GM11168 (cell line): Measurements from ENCODE around the gene CCDC190.
"Not testable (repeated sequence)": the region's sequence is repeated elsewhere in the genome, so short reads cannot be mapped to it uniquely, and the experiment has no call there.

ENCODE experiments used
- in situ Hi-C: fragments of 300-500 bp; cut with MboI; formaldehyde crosslinking; loops from one replicate; pipeline ENCODE4 v1.12.0; 2022; ENCODE audit warnings: low sequenced_read_pairs; ENCODE audit not compliant: unreplicated experiment

The CCDC190 gene

GRCh38 chr1:162861101-162861500 lies at the start of gene CCDC190:
Gene CCDC190, minus strand, starts transcription at chr1:162861175. Its CDS starts 1,529 bp downstream, at chr1:162859646.
- in situ Hi-C loops, result no loop called here

GRCh38 chr1:162910161-162910560 lies 49.2 kb upstream of the CCDC190 start:
- in situ Hi-C loops, result no loop called here

GRCh38 chr1:162908780-162909179 lies 47.8 kb upstream of the CCDC190 start:
- in situ Hi-C loops, result no loop called here

GRCh38 chr1:162908236-162908635 lies 47.3 kb upstream of the CCDC190 start:
- in situ Hi-C loops, result no loop called here

- in situ Hi-C loops, result no loop called here
Measured at GRCh38 chr1:162906485-162906884, 45.5 kb upstream of the CCDC190 start.

GRCh38 chr1:162905174-162906158 lies 44.5 kb upstream of the CCDC190 start:
- in situ Hi-C loops, result no loop called here

- in situ Hi-C loops, result no loop called here
Measured at GRCh38 chr1:162904579-162904978, 43.6 kb upstream of the CCDC190 start.

- in situ Hi-C loops, result no loop called here
Measured at GRCh38 chr1:162904023-162904422, 43.0 kb upstream of the CCDC190 start.

GRCh38 chr1:162903246-162903645 lies 42.3 kb upstream of the CCDC190 start:
- in situ Hi-C loops, result no loop called here

GRCh38 chr1:162902416-162902815 lies 41.4 kb upstream of the CCDC190 start:
- in situ Hi-C loops, result no loop called here

- in situ Hi-C loops, result no loop called here
Measured at GRCh38 chr1:162901243-162901642, 40.3 kb upstream of the CCDC190 start.

- in situ Hi-C loops, result no loop called here
Measured at GRCh38 chr1:162899422-162900146, 38.6 kb upstream of the CCDC190 start.

- in situ Hi-C loops, result no loop called here
Measured at GRCh38 chr1:162893612-162893908, 32.6 kb upstream of the CCDC190 start.

- in situ Hi-C loops, result no loop called here
Measured at GRCh38 chr1:162892906-162893611, 32.1 kb upstream of the CCDC190 start.

GRCh38 chr1:162889989-162890388 lies 29.0 kb upstream of the CCDC190 start:
- in situ Hi-C loops, result no loop called here

GRCh38 chr1:162886705-162887104 lies 25.7 kb upstream of the CCDC190 start:
- in situ Hi-C loops, result no loop called here

GRCh38 chr1:162885265-162885664 lies 24.3 kb upstream of the CCDC190 start:
- in situ Hi-C loops, result no loop called here

- in situ Hi-C loops, result no loop called here
Measured at GRCh38 chr1:162884831-162885230, 23.9 kb upstream of the CCDC190 start.

- in situ Hi-C loops, result no loop called here
Measured at GRCh38 chr1:162882248-162882674, 21.3 kb upstream of the CCDC190 start.

- in situ Hi-C loops, result no loop called here
Measured at GRCh38 chr1:162881590-162881989, 20.6 kb upstream of the CCDC190 start.

GRCh38 chr1:162880617-162881016 lies 19.6 kb upstream of the CCDC190 start:
- in situ Hi-C loops, result not testable (repeated sequence)
